Smooth muscle cell (in vitro differentiated cells): Measurements from ENCODE around the gene CLDN14. TPM values are rescaled to one million over a fixed set of nuclear protein-coding genes. Genes with fewer than 3 reads are reported as not detected.

ENCODE experiments used
- DNase-seq: peaks from one replicate; lab custom pipeline; 2025; ENCODE audit not compliant: unreplicated experiment; lab: John Stamatoyannopoulos, UW
- H2AFZ ChIP-seq: fragments of 200-600 bp; sonication (generic); 2 replicates; pipeline ENCODE4 v1.6.0; 2016; ENCODE audit warnings: antibody characterized with exemption, low read depth, mild to moderate bottlenecking
- H3F3A ChIP-seq: fragments of 200-600 bp; sonication (generic); 2 replicates; pipeline ENCODE4 v1.6.0; 2017; ENCODE audit warnings: antibody characterized with exemption, low read depth
- H3K27ac ChIP-seq: fragments of 200-600 bp; sonication (generic); 2 replicates; pipeline ENCODE4 v1.5.1; 2016; ENCODE audit warnings: low read depth, mild to moderate bottlenecking
- H3K27me3 ChIP-seq: fragments of 200-600 bp; sonication (generic); 2 replicates; pipeline ENCODE4 v1.6.1; 2016; ENCODE audit warnings: low read depth, mild to moderate bottlenecking
- H3K36me3 ChIP-seq: fragments of 200-600 bp; sonication (generic); 2 replicates; pipeline ENCODE4 v1.5.1; 2016; ENCODE audit warnings: low read depth
- H3K4me1 ChIP-seq: fragments of 200-600 bp; sonication (generic); 2 replicates; pipeline ENCODE4 v1.5.1; 2016; ENCODE audit warnings: low read depth
- H3K4me2 ChIP-seq: fragments of 200-600 bp; sonication (generic); 2 replicates; pipeline ENCODE4 v1.6.0; 2016; ENCODE audit warnings: mild to moderate bottlenecking
- H3K4me3 ChIP-seq: fragments of 200-600 bp; sonication (generic); 2 replicates; pipeline ENCODE4 v1.5.1; 2016; ENCODE audit warnings: mild to moderate bottlenecking
- H3K79me2 ChIP-seq: fragments of 200-600 bp; sonication (generic); 2 replicates; pipeline ENCODE4 v1.6.0; 2016; ENCODE audit warnings: low read depth, mild to moderate bottlenecking
- H3K9ac ChIP-seq: fragments of 200-600 bp; sonication (generic); 2 replicates; pipeline ENCODE4 v1.6.0; 2016; ENCODE audit warnings: low read depth
- H3K9me3 ChIP-seq: fragments of 200-600 bp; sonication (generic); replicated peaks from 2 replicates; pipeline ENCODE4 v1.5.1; 2016; ENCODE audit warnings: low read depth
- H4K20me1 ChIP-seq: fragments of 200-600 bp; sonication (generic); 2 replicates; pipeline ENCODE4 v1.6.0; 2016; ENCODE audit warnings: low read depth
- CTCF ChIP-seq: fragments of 200-600 bp; sonication (generic); IDR thresholded peaks from 2 replicates; pipeline ENCODE4 v1.5.1; 2017; ENCODE audit warnings: borderline replicate concordance, mild to moderate bottlenecking, antibody characterized with exemption; ENCODE audit not compliant: insufficient read depth, poor library complexity, severe bottlenecking
- WGBS: methylation state at CpG from one replicate; pipeline ENCODE4 v1.1.7; 2016; ENCODE audit warnings: low lambda C conversion rate; 5-methylcytosine and 5-hydroxymethylcytosine counted together
- polyA plus RNA-seq: library from polyadenylated mRNA; unstranded; fragments of >200 nt; fragmentation: Nextera tagmentation; extraction: Ambion mirVana; gene quantifications from 2 replicates; pipeline ENCODE4 v1.2.1, GENCODE V29; 2016
- total RNA-seq: library from RNA; depleted of rRNA; stranded (reverse); fragments of >200 nt; gene quantifications from 2 replicates; pipeline ENCODE4 v1.2.3, GENCODE V29; 2014

CLDN14 gene
- total and polyA plus RNA-seq, 2 experiments from 2014 or later = not detected

- no peak overlapping the region for H3K4me3 ChIP-seq
- no peak overlapping the region for H3K4me2 ChIP-seq
- no peak for TF ChIP-seq CTCF
- peaks cover 9% of the 10 kb centered on the region for H3K27me3 ChIP-seq
- no peaks in the 10 kb centered on the region for H3K4me1 ChIP-seq
- H3K79me2 ChIP-seq = no peaks in the 10 kb centered on the region
- 97% methylated on average over 4 of the region's 4 CpGs for WGBS
- H3K9ac ChIP-seq = no peak overlapping the region
- no peaks in the 10 kb centered on the region for H3F3A ChIP-seq
- no peak overlapping the region for H3K27ac ChIP-seq
- H2AFZ ChIP-seq = no peak overlapping the region
- H4K20me1 ChIP-seq = no peaks in the 10 kb centered on the region
- H3K36me3 ChIP-seq = no peaks in the 10 kb centered on the region
- DNase-seq = no peak
- H3K9me3 ChIP-seq = no peaks in the 10 kb centered on the region
Observed at GRCh38 chr21:36526104-36526503, 46.2 kb upstream of the CLDN14 start.

- no peak for DNase-seq
- Histone ChIP-seq H3K79me2 (no peaks in the 10 kb centered on the region), H4K20me1 (no peaks in the 10 kb centered on the region), H3K9me3 (no peaks in the 10 kb centered on the region), H3K27me3 (peaks cover 9% of the 10 kb centered on the region), H3K9ac (no peak overlapping the region), H3F3A (no peaks in the 10 kb centered on the region), H3K4me3 (no peak overlapping the region), H3K36me3 (no peaks in the 10 kb centered on the region), H3K4me2 (no peak overlapping the region), H3K27ac (no peak overlapping the region), H3K4me1 (no peaks in the 10 kb centered on the region), H2AFZ (no peak overlapping the region)
- 91% methylated on average over 9 of the region's 9 CpGs for WGBS
- no peak for TF ChIP-seq CTCF
Observed at GRCh38 chr21:36524477-36524876, 44.6 kb upstream of the CLDN14 start.

- no peak overlapping the region for H3K9ac ChIP-seq
- no peaks in the 10 kb centered on the region for H3K4me1 ChIP-seq
- H3K4me3 ChIP-seq = no peak overlapping the region
- no peaks in the 10 kb centered on the region for H3F3A ChIP-seq
- H3K9me3 ChIP-seq = no peaks in the 10 kb centered on the region
- H3K27me3 ChIP-seq = no peaks in the 10 kb centered on the region
- H3K27ac ChIP-seq = no peak overlapping the region
- WGBS = 93% methylated on average over 14 of the region's 14 CpGs
- H3K4me2 ChIP-seq = no peak overlapping the region
- H4K20me1 ChIP-seq = no peaks in the 10 kb centered on the region
- no peak for TF ChIP-seq CTCF
- no peak overlapping the region for H2AFZ ChIP-seq
- no peaks in the 10 kb centered on the region for H3K79me2 ChIP-seq
- DNase-seq = no peak
- H3K36me3 ChIP-seq = no peaks in the 10 kb centered on the region
Observed at GRCh38 chr21:36522219-36522808, 42.4 kb upstream of the CLDN14 start.

GRCh38 chr21:36518883-36519492 is 39.1 kb upstream of the CLDN14 start:
- no peak for TF ChIP-seq CTCF
- 91% methylated on average over 10 of the region's 10 CpGs for WGBS
- Histone ChIP-seq H2AFZ (no peak overlapping the region), H3K79me2 (no peaks in the 10 kb centered on the region), H3K27ac (no peak overlapping the region), H3K9ac (no peak overlapping the region), H3K9me3 (no peaks in the 10 kb centered on the region), H3K4me1 (no peaks in the 10 kb centered on the region), H3K27me3 (no peaks in the 10 kb centered on the region), H3K4me3 (no peak overlapping the region), H4K20me1 (no peaks in the 10 kb centered on the region), H3K36me3 (no peaks in the 10 kb centered on the region), H3K4me2 (no peak overlapping the region), H3F3A (no peaks in the 10 kb centered on the region)
- DNase-seq = no peak
